H7 (cell line): ENCODE results near the gene RAB3C. TPM values are rescaled to one million over a fixed set of nuclear protein-coding genes. Genes with fewer than 3 reads are reported as not detected.

Experiments
- DNase-seq: peaks from one replicate; pipeline ENCODE4 v3.0.0; 2012
- H3K27me3 ChIP-seq: 2 replicates; pipeline ENCODE4 v1.6.0; 2011; ENCODE audit warnings: mild to moderate bottlenecking, low read length; ENCODE audit not compliant: control insufficient read depth, insufficient read depth
- H3K36me3 ChIP-seq: replicated peaks from 2 replicates; pipeline ENCODE4 v1.5.1; 2011; ENCODE audit warnings: low read length; ENCODE audit not compliant: control insufficient read depth, insufficient read depth
- H3K4me3 ChIP-seq: 2 replicates; pipeline ENCODE4 v1.5.1; 2011; ENCODE audit warnings: low read depth, mild to moderate bottlenecking, control low read depth, low read length, moderate library complexity; ENCODE audit not compliant: insufficient read depth
- total RNA-seq: library from RNA; depleted of rRNA; stranded (reverse); fragments of >200 nt; shearing (Covaris generic); gene quantifications from 2 replicates; pipeline ENCODE4 v1.2.3, GENCODE V29; 2014

RAB3C gene
- total RNA-seq, 1 experiment from 2014 or later, result 6.2 TPM

- DNase-seq, result no peak
- Histone ChIP-seq H3K36me3 (no peaks in the 10 kb centered on the region), H3K27me3 (no peaks in the 10 kb centered on the region), H3K4me3 (no peak overlapping the region)
Measured at GRCh38 chr5:58803056-58803455, 220.2 kb downstream of the RAB3C start.

- no peak for DNase-seq
- Histone ChIP-seq H3K36me3 (no peaks in the 10 kb centered on the region), H3K4me3 (no peak overlapping the region), H3K27me3 (no peaks in the 10 kb centered on the region)
Measured at GRCh38 chr5:58804291-58804690, 221.4 kb downstream of the RAB3C start.

GRCh38 chr5:58810086-58810485 lies 227.2 kb downstream of the RAB3C start:
- DNase-seq, result no peak
- Histone ChIP-seq H3K36me3 (no peaks in the 10 kb centered on the region), H3K27me3 (no peaks in the 10 kb centered on the region), H3K4me3 (no peak overlapping the region)

GRCh38 chr5:58813855-58814254 lies 231.0 kb downstream of the RAB3C start:
- Histone ChIP-seq H3K36me3 (no peaks in the 10 kb centered on the region), H3K27me3 (no peaks in the 10 kb centered on the region), H3K4me3 (no peak overlapping the region)
- DNase-seq, result no peak

DNA sequence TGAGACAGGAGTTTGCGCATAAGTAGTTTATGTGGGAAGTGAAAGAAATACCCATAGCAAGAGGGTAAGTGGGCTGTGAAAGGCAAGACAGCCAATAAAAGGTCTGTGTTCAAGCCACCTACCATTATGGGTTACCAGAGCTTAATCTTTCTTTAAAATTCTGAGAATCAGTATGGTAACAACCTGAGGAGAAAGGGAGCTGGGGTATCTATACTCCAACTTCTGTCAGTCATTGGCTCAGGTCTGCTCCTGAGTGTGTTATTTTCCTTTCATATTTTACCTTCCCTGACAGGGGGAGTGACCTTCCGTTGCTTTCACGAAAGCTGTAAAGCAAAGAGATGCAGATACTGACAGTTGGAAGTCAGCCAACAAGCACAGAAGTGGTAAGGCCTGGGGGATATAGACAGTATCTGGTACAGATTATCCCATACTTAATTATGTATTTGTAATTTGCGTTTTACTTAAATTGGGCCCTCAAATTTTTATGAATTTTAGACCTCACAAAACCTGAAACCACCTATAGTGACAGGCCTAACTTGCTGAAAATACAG lies 233.4 kb downstream of the RAB3C start:
- Histone ChIP-seq H3K4me3 (no peak overlapping the region), H3K27me3 (no peaks in the 10 kb centered on the region), H3K36me3 (no peaks in the 10 kb centered on the region)
- no peak for DNase-seq

- no peak for DNase-seq
- Histone ChIP-seq H3K4me3 (no peak overlapping the region), H3K27me3 (no peaks in the 10 kb centered on the region), H3K36me3 (no peaks in the 10 kb centered on the region)
Measured at GRCh38 chr5:58818465-58818864, 235.6 kb downstream of the RAB3C start.

DNA sequence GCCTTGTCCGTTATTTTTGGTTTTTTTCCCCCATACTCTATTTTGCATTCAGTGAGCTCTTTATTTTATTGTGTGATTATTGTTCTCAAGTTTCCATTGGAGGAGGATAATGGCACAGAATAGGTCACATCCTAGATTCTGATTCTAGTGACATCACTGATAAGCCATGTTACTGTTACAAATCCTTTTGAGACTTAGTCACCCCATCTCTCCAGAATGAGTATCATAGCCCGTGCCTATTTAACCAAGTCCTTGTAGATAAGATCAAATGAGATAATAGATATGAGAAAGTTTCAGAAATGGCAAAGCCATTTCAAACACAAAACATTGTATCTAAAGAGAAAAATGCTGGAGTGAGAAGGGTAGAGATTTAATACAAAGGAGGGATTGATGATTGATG lies 242.6 kb downstream of the RAB3C start:
- Histone ChIP-seq H3K27me3 (no peaks in the 10 kb centered on the region), H3K4me3 (no peak overlapping the region), H3K36me3 (no peaks in the 10 kb centered on the region)
- DNase-seq, result no peak

- Histone ChIP-seq H3K36me3 (no peaks in the 10 kb centered on the region), H3K4me3 (no peak overlapping the region), H3K27me3 (no peaks in the 10 kb centered on the region)
- no peak for DNase-seq
Measured at GRCh38 chr5:58825899-58826298, 243.0 kb downstream of the RAB3C start.

DNA sequence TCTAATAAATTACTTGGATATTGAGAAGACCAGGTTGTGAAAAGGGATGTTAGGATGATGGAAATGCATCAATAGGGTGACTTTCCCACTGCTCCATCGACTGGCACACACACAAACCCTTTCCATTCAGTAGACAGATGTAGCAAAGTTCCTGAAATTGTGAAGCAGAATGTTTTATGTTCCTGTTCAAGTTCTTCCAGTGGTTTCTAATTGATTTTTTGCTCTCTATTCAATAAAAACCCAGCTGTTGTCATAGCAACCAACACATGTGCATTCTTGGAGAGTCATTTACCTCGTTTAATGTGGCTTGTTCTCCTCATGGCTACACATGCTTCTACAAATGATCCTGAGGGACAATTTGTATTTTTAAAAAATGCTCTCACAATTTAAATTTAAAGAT lies 244.6 kb downstream of the RAB3C start:
- Histone ChIP-seq H3K36me3 (no peaks in the 10 kb centered on the region), H3K27me3 (no peaks in the 10 kb centered on the region), H3K4me3 (no peak overlapping the region)
- DNase-seq, result no peak

DNA sequence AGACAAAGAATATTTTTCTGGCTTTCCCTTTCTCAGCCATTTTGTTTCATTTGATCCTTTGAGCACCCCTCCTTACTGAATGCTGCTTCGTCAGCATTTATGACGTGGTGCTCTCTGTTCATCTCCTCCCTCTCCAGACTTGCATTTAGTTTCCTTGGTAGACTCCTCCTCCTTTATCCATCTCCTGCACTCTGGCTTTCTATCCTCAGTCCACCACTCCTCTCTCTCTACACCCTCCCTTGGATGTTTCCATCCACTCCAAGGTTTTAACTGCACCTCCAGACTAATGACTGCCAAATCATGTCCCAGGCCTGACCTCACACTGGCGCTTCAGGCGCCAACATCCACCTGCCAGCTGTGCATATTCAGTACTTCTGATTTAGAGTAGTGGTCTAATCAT lies 245.4 kb downstream of the RAB3C start:
- no peak overlapping the region for H3K4me3 ChIP-seq
- no peaks in the 10 kb centered on the region for H3K27me3 ChIP-seq
- H3K36me3 ChIP-seq, result no peaks in the 10 kb centered on the region
- no peak for DNase-seq

DNA sequence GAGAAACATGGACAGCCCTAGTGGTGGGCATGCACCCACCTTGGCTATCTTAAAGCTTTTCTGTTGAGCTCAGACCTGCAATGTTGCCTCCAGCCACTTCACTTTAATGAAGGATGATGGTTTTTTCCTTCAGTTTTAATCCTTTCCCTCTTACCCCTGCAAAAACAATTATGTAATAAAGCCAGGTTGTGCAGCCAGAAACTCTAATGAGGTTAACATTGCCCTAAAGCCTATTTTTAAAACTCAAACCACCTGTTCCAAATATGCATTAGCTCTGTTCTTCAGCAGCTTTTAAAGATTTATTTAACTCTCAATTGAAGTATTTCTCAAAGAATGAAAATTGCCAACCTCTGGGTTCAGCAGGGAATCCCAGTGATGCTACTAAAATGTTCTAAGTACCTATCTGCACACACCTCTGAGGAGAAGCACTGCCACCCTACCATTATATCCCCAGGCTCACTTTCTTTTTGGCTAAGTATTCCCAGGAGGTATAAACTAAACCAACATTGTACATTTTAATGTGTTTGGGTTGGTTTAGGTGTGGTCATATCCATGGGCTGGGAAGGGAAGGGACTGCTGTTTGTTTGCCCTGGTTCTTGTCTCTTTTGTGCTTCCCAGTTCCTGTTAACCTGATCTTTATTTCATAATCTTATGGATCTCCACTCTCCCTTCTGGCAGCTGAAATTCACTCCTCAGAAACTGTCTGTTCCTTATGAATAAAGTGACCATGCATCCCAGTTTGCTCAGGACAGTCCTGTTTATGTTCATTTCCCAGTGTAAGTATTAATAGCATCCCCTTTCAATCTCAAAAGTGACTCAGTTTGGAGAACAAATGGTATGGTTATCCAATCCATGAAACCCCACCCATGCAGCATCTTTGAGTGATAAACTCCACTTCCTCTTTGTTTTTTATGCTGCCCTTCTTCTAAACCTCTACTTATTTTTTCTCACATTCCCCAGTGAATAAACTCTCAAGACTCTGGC lies 251.7 kb downstream of the RAB3C start:
- H3K4me3 ChIP-seq, result no peak overlapping the region
- no peaks in the 10 kb centered on the region for H3K36me3 ChIP-seq
- H3K27me3 ChIP-seq, result no peaks in the 10 kb centered on the region
- DNase-seq, result no peak

DNA sequence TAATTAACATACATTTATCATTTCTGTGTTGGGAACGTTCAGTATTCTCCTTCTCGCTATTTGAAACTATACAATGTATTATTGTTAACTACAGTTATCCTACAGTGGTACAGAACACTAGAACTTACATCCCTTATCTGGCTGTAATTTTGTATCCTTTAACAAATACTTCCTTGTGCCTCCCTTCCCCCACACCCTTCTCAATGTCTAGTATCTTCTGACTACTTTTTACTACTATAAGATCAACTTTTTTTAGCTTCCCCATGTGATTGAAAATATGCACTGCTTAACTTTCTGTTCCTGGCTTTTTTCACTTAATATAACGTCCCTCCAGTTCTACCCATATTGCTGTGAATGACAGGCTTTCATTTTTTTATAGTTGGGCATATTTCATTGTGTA lies 253.5 kb downstream of the RAB3C start:
- Histone ChIP-seq H3K36me3 (no peaks in the 10 kb centered on the region), H3K4me3 (no peak overlapping the region), H3K27me3 (no peaks in the 10 kb centered on the region)
- DNase-seq, result no peak

- DNase-seq, result no peak
- Histone ChIP-seq H3K4me3 (no peak overlapping the region), H3K27me3 (no peaks in the 10 kb centered on the region), H3K36me3 (no peaks in the 10 kb centered on the region)
Measured at GRCh38 chr5:58838729-58839128, 255.9 kb downstream of the RAB3C start.

GRCh38 chr5:58842852-58843251 lies 260.0 kb downstream of the RAB3C start:
- no peak for DNase-seq
- no peak overlapping the region for H3K4me3 ChIP-seq

DNA sequence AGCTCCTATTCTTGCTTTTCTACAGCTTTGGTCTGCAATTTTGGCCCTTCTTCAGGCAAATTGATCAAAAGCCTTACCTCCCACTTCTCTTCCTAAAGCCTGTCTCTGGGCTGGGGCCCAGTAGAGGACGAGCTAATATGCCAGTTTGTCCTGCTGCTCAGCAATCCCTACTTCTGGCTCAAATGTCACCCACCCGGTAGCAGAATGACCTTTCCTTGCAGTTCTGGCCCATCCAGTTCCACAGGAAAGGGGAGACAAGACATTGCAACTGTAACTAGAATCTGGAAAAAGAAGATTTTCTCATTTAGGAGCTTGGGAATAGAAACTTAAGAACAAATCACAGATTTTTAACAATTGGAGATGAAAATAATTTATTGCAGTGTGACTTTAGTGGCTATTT lies 261.5 kb downstream of the RAB3C start:
- DNase-seq, result no peak
- H3K27me3 ChIP-seq, result no peaks in the 10 kb centered on the region
- H3K36me3 ChIP-seq, result no peaks in the 10 kb centered on the region
- no peak overlapping the region for H3K4me3 ChIP-seq

More at GRCh38 chr5:58842852-58843251, 260.0 kb downstream of the RAB3C start:
- Histone ChIP-seq H3K36me3 (no peaks in the 10 kb centered on the region), H3K27me3 (no peaks in the 10 kb centered on the region)
